ENCODE data around the gene CDCP2.

- TF ChIP-seq POLR2AphosphoS5 (IDR thresholded peaks at IDR 0.05; ENCODE audit: borderline replicate concordance, low read depth, low read length) (no peak), EZH2 (IDR thresholded peaks at IDR 0.05) (no peak)
Observed at GRCh38 chr1:54088385-54088784, 64.4 kb downstream of the CDCP2 start.
